ENCODE results near the gene GRAMD1C. TPM values are rescaled to one million over a fixed set of nuclear protein-coding genes. Genes with fewer than 3 reads are reported as not detected.
A peak's percentile ranks its signal among the peaks of the same experiment; 100 is the strongest.

The GRAMD1C gene
- polyA plus RNA-seq, 1 of the 3 experiments (the other 2 are of a cell fraction), result 1.2 TPM

- TF ChIP-seq REST (IDR thresholded peaks at IDR 0.05; ENCODE audit: low read depth, low read length), result no peak
- TF ChIP-seq TAF1 (IDR thresholded peaks at IDR 0.05; ENCODE audit: borderline replicate concordance, low read depth, low read length), result no peak
- TF ChIP-seq CTCF (IDR thresholded peaks at IDR 0.05), result peak; percentile 94
Observed at GRCh38 chr3:113838631-113839209, at the start of gene GRAMD1C (continued).

- Histone ChIP-seq H2AFZ (ENCODE audit: low read depth) (no peak overlapping the region), H3K4me1 (ENCODE audit: control insufficient read depth in 1 of 2, insufficient read depth in 2 of 2, low read depth in 1 of 2, low read length in 1 of 2) (peaks cover 0 to 8% of the 10 kb centered on the region in 2 experiments; a peak in 1 of 4 replicates), H3K79me2 (ENCODE audit: insufficient read depth) (no peaks in the 10 kb centered on the region), H3K9ac (no peak overlapping the region), H3K9me2 (no peaks in the 10 kb centered on the region), H3K36me3 (replicated peaks in 1 of 2; ENCODE audit: control insufficient read depth in 1 of 2, insufficient read depth in 2 of 2, low read length in 1 of 2) (peaks cover 29 to 35% of the 10 kb centered on the region in 2 experiments), H3F3A (replicated peaks; ENCODE audit: insufficient read depth) (no peaks in the 10 kb centered on the region), H3K9me3 (no peaks in the 10 kb centered on the region), H3K4me3 (ENCODE audit: low read depth in 2 of 2, low read length in 1 of 2) (no peak overlapping the region), H3K27ac (ENCODE audit: low read depth in 2 of 2, low read length in 1 of 2) (no peak overlapping the region), H4K20me1 (ENCODE audit: insufficient read depth) (no peaks in the 10 kb centered on the region), H3K27me3 (ENCODE audit: insufficient read depth) (no peaks in the 10 kb centered on the region), H3K4me2 (no peak overlapping the region)
- POLR2A ChIA-PET, result no interaction called here
- TF ChIP-seq PBX3 (IDR thresholded peaks at IDR 0.05) (no peak), MAX (IDR thresholded peaks at IDR 0.05; ENCODE audit: low read depth) (no peak), RAD21 (IDR thresholded peaks at IDR 0.05; ENCODE audit: low read length) (no peak), SMC3 (IDR thresholded peaks at IDR 0.05; ENCODE audit: low read depth, low read length) (no peak), FOXM1 (IDR thresholded peaks at IDR 0.05; ENCODE audit: low read depth) (no peak), REST (IDR thresholded peaks at IDR 0.05; ENCODE audit: low read depth, low read length) (no peak)
- DNase-seq, result no peak
- CTCF ChIA-PET, result interaction anchor here (1.4 to 1.6 kb wide), 2 partner anchors 46 to 53 kb away, joined by 3 to 4 read pairs; no protein-coding TSS in a partner anchor
Observed at GRCh38 chr3:113791381-113791780, 47.2 kb upstream of the GRAMD1C start.

All from SK-N-SH (cell line).